ENCODE data around the gene NRN1.
"Not testable (repeated sequence)": the region's sequence is repeated elsewhere in the genome, so short reads cannot be mapped to it uniquely, and the experiment has no call there.

The NRN1 gene

DNA sequence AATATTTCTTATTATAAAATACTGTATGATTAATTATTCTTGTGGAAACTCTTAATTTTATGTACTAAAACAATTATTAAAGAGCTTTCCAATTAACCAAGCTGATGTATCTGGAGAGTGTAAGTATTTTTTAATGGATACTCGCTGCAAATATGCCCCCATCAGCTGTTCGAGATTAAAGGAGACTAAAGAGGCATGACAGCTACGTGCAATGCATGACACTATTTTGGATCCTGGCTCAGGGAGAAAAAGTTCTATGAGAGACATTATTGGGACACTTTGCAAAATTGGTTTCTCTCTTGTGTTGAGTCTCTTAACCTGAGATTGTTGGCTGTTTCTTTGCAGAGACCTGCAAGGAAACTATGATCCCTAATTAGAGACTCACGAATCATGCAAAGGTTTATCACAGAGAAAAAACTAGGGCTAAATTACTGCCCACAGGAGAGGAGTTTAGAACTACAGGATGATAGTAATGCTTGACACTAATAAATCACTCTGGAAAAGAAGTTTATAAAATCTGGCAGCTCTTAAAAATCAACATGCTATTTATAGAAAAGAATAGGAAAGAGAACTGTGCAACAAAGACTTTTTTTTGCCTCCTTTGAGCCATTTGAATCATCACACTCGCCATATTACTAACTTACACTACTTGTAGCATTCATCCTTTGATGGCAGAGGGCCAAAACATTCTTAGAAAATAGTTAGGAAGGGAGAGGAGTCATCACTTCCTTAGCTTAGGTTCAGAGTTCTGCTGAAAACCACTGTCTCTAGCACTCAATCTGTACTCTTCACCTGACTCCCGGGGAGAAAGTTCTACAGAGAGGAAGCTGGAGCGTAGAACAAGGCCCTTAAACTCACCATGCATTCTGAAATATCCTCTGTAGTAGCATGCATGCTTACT, 25.3 kb downstream of the NRN1 start:
- no peak for DNase-seq (ENCODE audit: low spot score)

DNA sequence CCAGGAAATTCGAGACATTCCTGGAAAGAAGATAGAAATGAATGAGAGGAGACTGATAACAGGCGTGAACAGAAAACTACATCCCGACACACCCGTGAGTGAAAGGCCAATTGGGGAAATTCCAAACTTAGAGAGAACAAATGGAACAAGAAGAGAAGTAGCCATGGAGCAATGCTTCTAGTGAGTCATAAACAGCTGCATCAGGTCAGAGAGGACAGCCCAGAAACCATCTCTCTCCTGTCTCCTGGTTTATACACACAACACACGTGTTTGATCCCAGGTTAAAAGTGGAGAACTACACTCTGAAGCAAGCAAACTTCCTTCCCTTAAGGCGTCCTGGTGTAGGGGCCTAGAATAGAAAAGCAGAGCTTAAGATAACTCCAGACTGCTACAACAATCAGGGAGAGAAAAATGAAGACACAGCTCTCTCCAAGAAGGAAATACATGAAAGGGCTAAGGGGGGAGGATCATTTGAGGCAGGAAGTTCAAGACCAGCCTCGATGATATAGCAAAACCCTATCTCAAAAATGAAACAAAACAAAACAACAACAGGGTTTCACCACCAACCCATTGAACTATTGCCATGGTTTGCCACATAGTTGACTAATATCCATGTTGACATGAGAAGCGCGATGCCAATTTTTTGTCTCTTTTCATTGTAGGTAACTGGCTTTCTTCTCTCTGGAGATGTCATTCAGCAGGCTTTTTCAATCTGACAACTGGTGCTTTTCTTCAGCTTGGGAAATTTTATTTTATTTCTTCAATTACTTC, 26.9 kb downstream of the NRN1 start:
- no peak for DNase-seq (ENCODE audit: low spot score)

DNA sequence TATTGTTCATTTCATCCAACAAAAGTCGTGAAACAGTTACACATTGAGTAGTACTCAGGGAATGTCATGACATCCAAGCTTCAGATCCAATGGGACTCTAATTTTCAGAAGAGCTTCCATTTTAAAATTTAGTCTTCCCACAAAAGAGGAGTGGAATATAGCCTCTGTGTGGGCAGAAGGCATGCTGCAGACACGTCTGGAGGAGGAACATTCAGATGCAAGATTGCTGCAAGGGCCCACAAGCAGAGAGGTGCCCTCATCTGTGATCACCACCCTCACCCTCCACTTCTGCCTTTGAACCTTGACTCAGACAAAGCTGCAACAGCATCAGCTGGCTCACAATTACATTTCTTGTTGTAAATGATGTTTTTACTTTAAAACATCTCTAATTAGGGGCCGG, 29.9 kb downstream of the NRN1 start:
- no peak for DNase-seq (ENCODE audit: low spot score)

DNA sequence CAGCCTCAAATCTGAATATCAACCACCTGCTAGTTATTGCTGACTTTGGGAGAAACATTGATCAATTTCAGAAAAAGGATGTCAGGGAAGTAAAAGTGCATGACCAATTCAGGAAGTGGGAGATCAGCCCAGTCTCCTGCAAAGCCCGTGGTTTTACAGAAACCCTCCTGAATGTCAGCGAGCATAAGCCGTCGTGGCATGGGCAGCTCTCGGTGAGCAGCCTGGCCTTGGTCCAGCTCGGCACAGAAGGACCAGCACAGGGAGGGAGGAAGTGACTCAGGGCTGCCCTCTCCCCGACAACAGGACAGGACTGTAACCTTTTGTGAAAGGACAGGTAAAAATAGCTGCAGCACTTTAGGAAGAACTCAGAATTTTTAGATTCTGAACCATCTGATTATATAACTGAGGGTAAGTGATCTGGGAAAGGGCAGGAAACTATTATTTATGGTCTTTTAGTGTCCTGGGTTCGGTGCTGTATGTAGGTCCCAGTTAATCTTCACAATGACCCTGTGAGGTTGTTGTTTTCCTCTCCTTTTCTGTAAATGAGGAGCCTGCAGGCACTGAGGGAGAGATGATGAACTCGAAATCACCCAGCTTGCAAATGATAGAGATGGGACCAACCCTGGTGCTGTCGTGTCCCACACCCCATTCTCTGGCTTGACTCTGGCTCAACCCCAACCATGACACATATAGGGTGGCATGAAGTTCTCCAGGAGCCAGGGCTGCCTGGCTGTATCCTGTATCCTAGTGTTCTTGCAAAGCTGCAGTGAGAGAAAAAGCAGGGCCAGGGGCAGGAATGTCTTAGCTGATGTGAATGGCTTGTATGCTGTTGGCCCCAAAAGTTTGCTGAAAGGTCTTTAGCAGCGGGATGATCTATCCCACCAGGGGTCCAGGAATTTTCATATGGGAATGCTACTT, 37.6 kb downstream of the NRN1 start:
- DNase-seq (ENCODE audit: low spot score) = no peak

DNA sequence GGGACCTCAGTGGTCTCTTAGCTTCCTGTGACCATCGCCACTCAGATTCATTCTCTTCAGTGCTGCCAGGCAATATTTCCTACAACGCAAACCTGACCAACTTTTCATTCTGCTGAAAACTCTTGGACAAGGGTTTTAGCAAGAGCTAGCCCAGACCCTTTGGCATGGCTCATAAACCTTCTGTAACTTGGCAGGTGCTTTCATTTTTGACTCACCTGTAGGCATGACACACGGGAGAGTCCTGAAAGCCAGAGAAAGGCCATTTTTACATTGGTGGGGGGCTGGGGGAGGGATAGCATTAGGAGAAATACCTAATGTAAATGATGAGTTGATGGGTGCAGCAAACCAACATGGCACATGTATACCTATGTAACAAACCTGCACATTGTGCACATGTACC, 38.7 kb downstream of the NRN1 start:
- not testable (repeated sequence) for DNase-seq (ENCODE audit: low spot score)

DNA sequence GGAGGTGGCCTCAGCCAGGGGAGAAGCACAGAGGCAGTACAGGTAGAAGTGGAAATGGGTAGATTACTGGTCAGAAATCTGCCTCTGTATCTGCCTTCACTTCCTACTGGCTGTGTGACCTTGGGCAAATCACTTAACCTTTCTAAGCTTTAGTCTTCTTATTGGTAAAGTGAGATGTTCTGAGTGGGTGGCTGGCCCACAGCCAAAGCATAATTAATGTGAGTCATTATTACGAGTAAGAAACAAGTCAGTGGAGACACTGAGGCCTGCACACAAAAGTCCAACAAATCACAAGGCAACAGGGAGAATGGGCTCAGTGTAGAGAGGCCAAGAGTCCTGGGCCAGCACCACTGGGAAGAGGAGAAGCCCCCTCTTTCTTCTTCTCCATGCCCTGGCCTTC, 39.1 kb downstream of the NRN1 start:
- no peak for DNase-seq (ENCODE audit: low spot score)

DNA sequence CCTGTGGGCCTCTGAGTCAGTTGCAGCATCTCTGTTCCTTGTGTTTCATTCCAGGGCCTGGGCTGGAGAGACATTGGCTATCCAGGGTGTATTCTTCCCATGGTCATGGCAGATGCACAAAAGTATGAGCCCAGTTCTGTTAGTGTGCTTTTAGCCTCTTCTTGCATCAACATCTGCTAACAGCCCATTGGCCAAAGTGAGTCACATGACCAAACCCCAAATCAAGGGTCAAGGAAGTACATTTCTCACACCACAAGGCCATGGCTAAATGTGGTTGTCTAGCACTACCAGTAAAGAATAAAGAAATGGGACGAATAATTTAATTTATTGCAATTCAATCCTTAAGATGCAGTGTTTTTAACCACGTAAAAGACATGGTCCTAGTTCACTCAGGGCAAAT, 43.9 kb downstream of the NRN1 start:
- DNase-seq (ENCODE audit: low spot score) = no peak

DNA sequence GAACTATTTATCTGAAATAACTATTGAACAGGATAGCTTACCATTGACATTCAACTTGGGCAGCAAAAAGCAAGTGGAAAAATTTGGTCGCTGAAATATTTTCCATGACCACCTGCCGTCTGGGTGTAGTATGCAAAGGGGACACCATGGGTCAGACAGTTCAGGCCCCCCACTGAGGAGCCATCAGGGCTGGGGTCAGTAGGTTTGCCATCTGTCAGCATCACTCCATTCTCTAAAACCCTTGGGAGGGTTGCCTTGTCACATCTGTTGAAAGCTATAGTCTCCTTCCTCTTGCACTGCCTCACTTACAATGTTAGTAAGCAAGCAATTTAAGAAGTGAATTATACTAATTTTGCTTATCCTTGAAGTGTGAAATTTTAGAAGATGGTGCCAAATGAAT, 44.9 kb downstream of the NRN1 start:
- DNase-seq (ENCODE audit: low spot score) = no peak

DNA sequence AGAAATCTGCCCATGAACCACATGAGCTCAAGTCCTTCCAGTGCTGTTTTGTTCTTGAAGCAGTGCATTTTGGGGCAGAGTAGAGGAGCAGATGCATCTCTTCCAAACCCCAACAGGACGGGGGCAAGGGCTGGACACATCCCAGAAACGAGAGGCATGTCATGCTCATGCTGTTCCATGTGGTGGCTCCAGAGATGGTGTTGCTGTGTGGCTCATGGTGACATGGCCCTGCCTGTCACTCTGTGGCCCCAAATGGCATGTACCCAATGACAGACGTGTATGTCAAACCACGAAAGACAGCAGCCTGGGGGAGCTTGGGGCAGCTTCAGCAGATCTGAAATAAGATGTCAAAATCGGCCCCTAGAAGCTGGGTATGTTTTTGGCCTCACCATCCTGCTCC, 46.3 kb downstream of the NRN1 start:
- no peak for DNase-seq (ENCODE audit: low spot score)

DNA sequence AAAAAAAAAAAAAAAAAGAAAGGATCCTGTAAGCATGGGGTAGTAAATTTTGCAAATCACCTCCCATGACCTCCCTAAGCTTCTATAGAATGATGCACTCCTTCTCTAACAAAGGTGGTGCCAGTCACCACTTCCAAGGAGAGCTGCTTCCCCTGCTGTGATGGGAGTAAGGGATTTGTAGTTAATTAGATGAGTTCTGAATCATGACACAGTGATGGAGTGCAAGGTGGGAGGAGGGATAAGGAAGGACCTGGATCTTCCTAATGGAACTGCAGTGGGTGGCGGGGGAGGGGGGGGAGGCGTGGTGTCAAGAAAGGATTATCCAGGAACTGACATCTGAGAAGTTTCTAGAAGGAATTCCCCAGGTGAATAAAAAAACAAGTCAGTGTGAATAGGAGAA, 47.8 kb downstream of the NRN1 start:
- no peak for DNase-seq (ENCODE audit: low spot score)

DNA sequence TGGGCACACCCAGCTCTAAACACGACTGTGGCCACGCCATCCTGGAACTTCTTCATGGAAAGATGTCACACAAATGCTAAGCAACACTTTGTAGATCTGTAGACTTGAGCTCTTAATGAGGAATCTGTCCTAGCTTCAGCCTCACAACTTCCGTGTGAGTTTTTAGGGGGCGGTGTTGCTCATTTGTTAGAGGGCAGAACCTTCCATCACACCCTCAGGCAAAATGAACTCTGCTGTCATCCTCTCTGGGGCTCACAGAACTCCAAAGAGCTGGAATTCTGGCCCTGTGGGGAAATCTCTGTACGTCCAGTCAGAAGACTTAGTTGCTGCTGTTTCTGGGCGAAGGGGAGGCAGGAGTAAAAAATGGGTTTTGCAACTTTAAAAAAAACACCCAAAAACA, 49.8 kb downstream of the NRN1 start:
- DNase-seq (ENCODE audit: low spot score) = no peak

DNA sequence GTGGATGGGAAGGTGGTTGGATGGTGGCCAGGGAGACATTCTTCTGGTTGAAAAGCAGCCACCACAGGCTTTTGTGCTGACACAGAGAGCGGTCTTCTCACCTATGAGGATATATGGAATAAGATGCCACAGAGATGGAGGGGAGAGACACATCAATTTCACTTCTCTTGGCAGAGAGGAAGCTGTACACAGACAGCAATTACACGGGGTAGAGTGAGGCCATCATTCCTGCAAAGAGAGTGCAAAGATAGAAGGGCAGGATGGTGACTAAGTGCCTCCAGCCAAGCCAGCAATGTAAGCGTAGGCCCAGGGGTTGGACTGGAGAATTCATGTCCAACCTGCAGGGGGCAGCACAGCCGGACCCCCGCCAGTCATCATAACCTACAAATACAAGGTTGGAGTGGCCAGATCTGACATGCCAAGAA, 56.4 kb downstream of the NRN1 start:
- peak; percentile 61 for DNase-seq (ENCODE audit: low spot score)

Data from D341Med (cell line).